OCI-LY7 (cell line): Measurements from ENCODE around the gene KLRC2. TPM values are rescaled to one million over a fixed set of nuclear protein-coding genes. Genes with fewer than 3 reads are reported as not detected.
A peak's percentile ranks its signal among the peaks of the same experiment; 100 is the strongest.
"Not testable (repeated sequence)": the region's sequence is repeated elsewhere in the genome, so short reads cannot be mapped to it uniquely, and the experiment has no call there.

ENCODE experiments used
- BruUV-seq: library from RNA; stranded (reverse); fragments of 400-500 nt; replicated peaks from 2 replicates; lab custom pipeline; 2021; lab: Mats Ljungman, UMichigan
- CTCF ChIA-PET: fragments of 300-600 bp; sonication (Branson Sonifier 250); formaldehyde crosslinking; loops from one replicate; lab custom pipeline; 2022; ENCODE audit warnings: antibody characterized with exemption; ENCODE audit not compliant: unreplicated experiment; lab: Charles Lee
- POLR2A ChIA-PET: fragments of 300-600 bp; sonication (Branson Sonifier 250); formaldehyde crosslinking; loops from one replicate; lab custom pipeline; 2022; ENCODE audit warnings: antibody characterized with exemption; lab: Charles Lee
- DNase-seq: peaks from one replicate; pipeline ENCODE4 v3.0.0-alpha.2; 2015; ENCODE audit warnings: low spot score
- H2AFZ ChIP-seq: fragments of 200-600 bp; sonication (generic), shearing (Covaris generic); 2 replicates; pipeline ENCODE4 v1.6.1; 2014; ENCODE audit warnings: mild to moderate bottlenecking, antibody characterized with exemption, low read length, moderate library complexity
- H3K27ac ChIP-seq: fragments of 200-600 bp; sonication (generic); 2 replicates; pipeline ENCODE4 v1.5.1; 2014; ENCODE audit warnings: mixed run types, low read depth, mild to moderate bottlenecking, moderate library complexity, low read length, inconsistent platforms; ENCODE audit not compliant: poor library complexity, severe bottlenecking
- H3K36me3 ChIP-seq: fragments of 200-600 bp; sonication (generic); 2 replicates; pipeline ENCODE4 v1.6.1; 2014; ENCODE audit warnings: mild to moderate bottlenecking, antibody characterized with exemption, low read length, moderate library complexity, mixed read lengths; ENCODE audit not compliant: insufficient read depth
- H3K4me1 ChIP-seq: fragments of 200-600 bp; sonication (generic); 2 replicates; pipeline ENCODE4 v1.5.1; 2014; ENCODE audit warnings: mild to moderate bottlenecking, low read length; ENCODE audit not compliant: insufficient read depth, poor library complexity, severe bottlenecking
- H3K4me2 ChIP-seq: fragments of 200-600 bp; sonication (generic); 2 replicates; pipeline ENCODE4 v1.6.1; 2014; ENCODE audit warnings: mild to moderate bottlenecking, low read length
- H3K4me3 ChIP-seq: fragments of 200-600 bp; sonication (generic); 2 replicates; pipeline ENCODE4 v1.5.1; 2014; ENCODE audit warnings: mild to moderate bottlenecking, low read depth, low read length; ENCODE audit not compliant: poor library complexity, severe bottlenecking
- H3K79me2 ChIP-seq: fragments of 200-600 bp; sonication (generic); 2 replicates; pipeline ENCODE4 v1.6.1; 2016; ENCODE audit warnings: low read depth, mild to moderate bottlenecking, low read length, moderate library complexity, mixed read lengths; ENCODE audit not compliant: insufficient read depth
- H3K9me2 ChIP-seq: fragments of 200-600 bp; sonication (generic); 2 replicates; pipeline ENCODE4 v1.6.1; 2016; ENCODE audit warnings: mild to moderate bottlenecking, low read length, mixed read lengths; ENCODE audit not compliant: insufficient read depth
- H3K9me3 ChIP-seq: fragments of 200-600 bp; sonication (generic); 2 replicates; pipeline ENCODE4 v1.6.1; 2014; ENCODE audit warnings: mild to moderate bottlenecking, mixed run types, low read length, mixed read lengths
- H4K20me1 ChIP-seq: fragments of 200-600 bp; sonication (generic); 2 replicates; pipeline ENCODE4 v1.6.1; 2014; ENCODE audit warnings: mild to moderate bottlenecking, antibody characterized with exemption, low read length, moderate library complexity, mixed read lengths; ENCODE audit not compliant: insufficient read depth
- EZH2phosphoT487 ChIP-seq: fragments of 200-600 bp; sonication (generic); IDR thresholded peaks from 2 replicates; pipeline ENCODE4 v1.6.1; 2018; ENCODE audit warnings: low read depth, borderline replicate concordance, mild to moderate bottlenecking, mixed run types, antibody characterized with exemption, low read length, moderate library complexity, mixed read lengths
- intact Hi-C: fragments of 100-400 bp; cut with micrococcal nuclease; formaldehyde crosslinking; loops from one replicate; pipeline ENCODE4 v1.10.0; 2022; ENCODE audit not compliant: unreplicated experiment
- total RNA-seq, 2 experiments: library from RNA; depleted of rRNA in 1 of 2; stranded (reverse); fragments of >200 nt in 1 of 2; shearing (Covaris generic) in 1 of 2; gene quantifications; 2 replicates each; pipeline ENCODE4 v1.2.3, GENCODE V29; 2014 to 2022
- TF ChIP-seq, protein P1 (sequence below): fragments of 200-600 bp; sonication (generic); conservative IDR thresholded peaks from 2 replicates; pipeline ENCODE4 v1.5.1; 2014; ENCODE audit warnings: mild to moderate bottlenecking, antibody characterized with exemption, low read length, moderate library complexity, mixed read lengths

Gene KLRC2
- total RNA-seq, 2 experiments from 2014 or later: not detected

DNA sequence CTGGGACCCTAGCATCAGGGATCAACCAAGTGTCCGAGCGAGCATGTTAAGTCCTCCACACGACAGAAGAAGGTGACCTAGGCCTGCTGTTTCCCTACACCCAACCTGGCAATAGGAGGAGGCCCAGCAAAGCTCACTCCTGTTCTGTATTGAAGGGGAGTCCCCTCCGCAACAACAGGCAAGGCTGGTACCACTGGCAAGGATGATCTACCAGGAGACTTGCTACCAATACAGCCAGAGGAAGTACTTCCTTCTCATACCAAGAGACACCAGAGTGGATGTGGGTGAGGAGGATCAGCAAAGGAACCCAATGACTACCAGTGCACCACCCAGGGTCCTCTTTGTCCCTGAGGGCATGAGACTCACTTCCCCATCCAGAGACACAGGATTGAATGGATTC, 12.4 kb upstream of the KLRC2 start:
- H3K9me2 ChIP-seq: no peaks in the 10 kb centered on the region
- H3K79me2 ChIP-seq: no peaks in the 10 kb centered on the region
- intact Hi-C loops: no loop called here
- ChIA-PET CTCF (no interaction called here), POLR2A (no interaction called here)
- no peaks in the 10 kb centered on the region for H3K4me1 ChIP-seq
- no peaks in the 10 kb centered on the region for H3K9me3 ChIP-seq
- no TSS peak for BruUV-seq
- peak overlapping the region; percentile 58; the same call in 1 of the 2 replicates for H2AFZ ChIP-seq
- TF ChIP-seq, protein P1, sequence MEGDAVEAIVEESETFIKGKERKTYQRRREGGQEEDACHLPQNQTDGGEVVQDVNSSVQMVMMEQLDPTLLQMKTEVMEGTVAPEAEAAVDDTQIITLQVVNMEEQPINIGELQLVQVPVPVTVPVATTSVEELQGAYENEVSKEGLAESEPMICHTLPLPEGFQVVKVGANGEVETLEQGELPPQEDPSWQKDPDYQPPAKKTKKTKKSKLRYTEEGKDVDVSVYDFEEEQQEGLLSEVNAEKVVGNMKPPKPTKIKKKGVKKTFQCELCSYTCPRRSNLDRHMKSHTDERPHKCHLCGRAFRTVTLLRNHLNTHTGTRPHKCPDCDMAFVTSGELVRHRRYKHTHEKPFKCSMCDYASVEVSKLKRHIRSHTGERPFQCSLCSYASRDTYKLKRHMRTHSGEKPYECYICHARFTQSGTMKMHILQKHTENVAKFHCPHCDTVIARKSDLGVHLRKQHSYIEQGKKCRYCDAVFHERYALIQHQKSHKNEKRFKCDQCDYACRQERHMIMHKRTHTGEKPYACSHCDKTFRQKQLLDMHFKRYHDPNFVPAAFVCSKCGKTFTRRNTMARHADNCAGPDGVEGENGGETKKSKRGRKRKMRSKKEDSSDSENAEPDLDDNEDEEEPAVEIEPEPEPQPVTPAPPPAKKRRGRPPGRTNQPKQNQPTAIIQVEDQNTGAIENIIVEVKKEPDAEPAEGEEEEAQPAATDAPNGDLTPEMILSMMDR: no peak
- TF ChIP-seq EZH2phosphoT487: no peak
- H4K20me1 ChIP-seq: no peaks in the 10 kb centered on the region
- no peak overlapping the region for H3K4me2 ChIP-seq
- H3K4me3 ChIP-seq: no peak overlapping the region
- H3K36me3 ChIP-seq: no peaks in the 10 kb centered on the region
- no peak overlapping the region for H3K27ac ChIP-seq
- no peak for DNase-seq

DNA sequence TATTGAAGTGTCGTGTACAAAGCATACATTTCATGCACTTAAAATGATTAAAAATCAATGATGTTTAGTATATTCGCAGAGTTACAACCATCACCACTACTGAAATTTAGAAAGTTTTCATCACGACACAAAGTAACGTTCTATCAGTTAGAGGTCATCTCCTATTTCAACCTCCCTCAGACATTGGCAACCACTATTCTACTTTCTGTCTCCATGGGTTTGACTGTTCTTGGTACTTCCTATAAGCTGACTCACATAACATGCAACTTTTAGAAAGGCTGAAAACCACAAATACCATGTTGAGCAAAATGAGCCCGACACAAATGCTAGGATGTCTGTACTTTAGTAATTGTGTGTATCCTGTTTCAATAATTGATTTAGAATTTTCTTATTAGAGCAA, 10.2 kb upstream of the KLRC2 start:
- H3K9me2 ChIP-seq, H3K79me2 ChIP-seq, H4K20me1 ChIP-seq, H3K4me2 ChIP-seq, H3K36me3 ChIP-seq, intact Hi-C loops, H3K4me1 ChIP-seq, DNase-seq, CTCF ChIA-PET, POLR2A ChIA-PET, H3K9me3 ChIP-seq, H3K4me3 ChIP-seq, H2AFZ ChIP-seq, H3K27ac ChIP-seq, BruUV-seq: not testable (repeated sequence)

DNA sequence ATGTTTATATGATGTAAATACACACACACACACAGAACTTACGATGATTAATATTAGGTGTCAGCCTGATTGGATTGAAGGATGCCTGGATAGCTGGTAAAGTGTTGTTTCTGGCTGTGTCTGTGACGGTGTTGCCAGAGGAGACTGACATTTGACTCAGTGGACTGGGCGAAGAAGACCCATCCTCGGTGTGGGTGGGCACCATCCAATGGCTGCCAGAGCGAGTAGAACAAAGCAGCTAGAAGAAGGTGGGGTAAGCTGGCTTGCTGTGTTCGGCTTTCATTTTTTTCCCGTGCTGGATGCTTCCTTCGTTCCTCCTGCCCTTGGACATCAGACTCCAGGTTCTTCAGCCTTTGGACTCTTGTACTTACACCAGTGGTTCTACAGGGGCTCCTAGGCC, 5.3 kb upstream of the KLRC2 start:
- intact Hi-C loops, H3K79me2 ChIP-seq, DNase-seq, H3K36me3 ChIP-seq, H3K9me3 ChIP-seq, CTCF ChIA-PET, BruUV-seq, H3K9me2 ChIP-seq, H3K4me3 ChIP-seq, H3K4me1 ChIP-seq, H4K20me1 ChIP-seq, H2AFZ ChIP-seq, H3K4me2 ChIP-seq, H3K27ac ChIP-seq: not testable (repeated sequence)
- POLR2A ChIA-PET: interaction anchor here (0.6 kb wide), 1 partner anchor 18 kb away, joined by 4 read pairs; no protein-coding TSS in a partner anchor

DNA sequence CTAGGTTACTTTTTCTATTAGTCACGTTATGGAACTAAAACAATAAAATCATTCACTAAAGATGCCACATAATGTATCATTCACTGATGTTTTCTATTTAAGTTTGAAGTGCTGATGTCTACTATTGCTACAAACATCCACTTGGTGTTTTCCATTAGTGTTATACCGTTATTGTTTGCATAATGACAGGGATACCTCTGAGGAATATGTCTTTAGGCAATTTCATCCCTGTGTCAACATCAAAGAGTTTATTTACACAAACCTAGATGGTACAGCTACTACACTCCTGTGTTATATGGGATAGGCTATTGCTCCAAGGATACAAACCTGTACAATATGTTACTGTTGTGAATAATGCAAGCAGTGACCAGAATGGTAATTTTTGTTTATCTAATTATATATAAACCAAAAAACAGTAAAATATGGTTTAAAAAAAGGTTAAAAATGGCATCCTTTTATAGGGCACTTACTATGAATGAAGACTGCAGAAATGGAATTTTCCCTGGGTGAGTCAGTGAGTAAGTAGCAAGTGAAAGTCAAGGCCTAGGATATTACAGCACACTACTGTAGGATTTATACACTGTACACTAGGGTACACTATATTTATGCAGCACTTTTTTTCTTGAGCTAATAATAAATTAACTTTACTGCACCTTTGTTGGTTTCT, 3.9 kb upstream of the KLRC2 start:
- H3K4me2 ChIP-seq, POLR2A ChIA-PET, DNase-seq, H3K27ac ChIP-seq, H3K4me3 ChIP-seq, H3K9me3 ChIP-seq, H4K20me1 ChIP-seq, BruUV-seq, H3K4me1 ChIP-seq, H3K79me2 ChIP-seq, H2AFZ ChIP-seq, CTCF ChIA-PET, H3K36me3 ChIP-seq, intact Hi-C loops, H3K9me2 ChIP-seq: not testable (repeated sequence)

DNA sequence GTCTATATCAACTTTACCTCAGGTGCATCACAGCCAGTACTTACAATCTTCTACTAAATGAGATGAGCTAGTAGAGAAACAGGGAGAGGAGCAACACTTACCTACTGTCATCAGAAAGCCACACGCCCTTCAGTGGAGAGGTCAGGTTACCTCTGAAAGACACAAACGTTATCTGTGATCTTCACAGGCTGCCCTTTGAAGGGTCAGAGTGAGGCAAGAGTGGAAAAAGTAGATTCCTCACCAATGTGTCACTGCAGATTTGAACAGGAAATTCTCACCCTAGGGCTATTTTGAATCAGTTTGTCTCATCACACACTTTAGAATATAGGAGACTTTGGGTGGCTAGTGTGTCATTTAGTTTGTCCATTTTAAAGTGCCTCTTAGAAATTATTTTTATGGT, 1.8 kb upstream of the KLRC2 start:
- H3K27ac ChIP-seq, H3K79me2 ChIP-seq, H2AFZ ChIP-seq, CTCF ChIA-PET, H3K4me2 ChIP-seq, H3K9me3 ChIP-seq, H3K4me1 ChIP-seq, H3K9me2 ChIP-seq, H3K36me3 ChIP-seq, POLR2A ChIA-PET, intact Hi-C loops, BruUV-seq, H3K4me3 ChIP-seq, H4K20me1 ChIP-seq, DNase-seq: not testable (repeated sequence)

DNA sequence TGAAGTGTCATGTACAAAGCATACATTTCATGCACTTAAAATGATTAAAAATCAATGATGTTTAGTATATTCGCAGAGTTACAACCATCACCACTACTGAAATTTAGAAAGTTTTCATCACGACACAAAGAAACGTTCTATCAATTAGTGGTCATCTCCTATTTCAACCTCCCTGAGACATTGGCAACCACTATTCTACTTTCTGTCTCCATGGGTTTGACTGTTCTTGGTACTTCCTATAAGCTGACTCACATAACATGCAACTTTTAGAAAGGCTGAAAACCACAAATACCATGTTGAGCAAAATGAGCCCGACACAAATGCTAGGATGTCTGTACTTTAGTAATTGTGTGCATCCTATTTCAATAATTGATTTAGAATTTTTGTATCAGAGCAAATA, 5.2 kb downstream of the KLRC2 start:
- BruUV-seq, H3K27ac ChIP-seq, H3K9me2 ChIP-seq, H3K4me2 ChIP-seq, H3K4me1 ChIP-seq, H2AFZ ChIP-seq, H3K79me2 ChIP-seq, H3K9me3 ChIP-seq, DNase-seq, H4K20me1 ChIP-seq, intact Hi-C loops, POLR2A ChIA-PET, H3K36me3 ChIP-seq, CTCF ChIA-PET, H3K4me3 ChIP-seq: not testable (repeated sequence)
